K562 (cell line): ENCODE results near the gene DEDD. TPM values are rescaled to one million over a fixed set of nuclear protein-coding genes. Genes with fewer than 3 reads are reported as not detected.

Experiments used
- ATF7 ChIP-seq: fragments of 450-650 bp; IDR thresholded peaks from 2 replicates; pipeline ENCODE4 v1.7.1; 2014; ENCODE audit warnings: mild to moderate bottlenecking, moderate library complexity
- CUX1 ChIP-seq: fragments of 200-800 bp; sonication (Bioruptor generic); IDR thresholded peaks from 2 replicates; pipeline ENCODE4 v1.6.1; 2016; ENCODE audit warnings: missing genetic modification characterization, missing compliant biosample characterization
- E4F1 ChIP-seq: fragments of 250-450 bp; sonication (Bioruptor Pico); IDR thresholded peaks from 2 replicates; pipeline ENCODE4 v1.5.0; 2021; ENCODE audit warnings: mild to moderate bottlenecking, borderline replicate concordance
- ELF1 ChIP-seq: fragments of 200-800 bp; sonication (Bioruptor generic); IDR thresholded peaks from 2 replicates; pipeline ENCODE4 v1.6.1; 2016; ENCODE audit warnings: missing genetic modification characterization, missing compliant biosample characterization
- HBP1 ChIP-seq: fragments of 450-650 bp; formaldehyde crosslinking; IDR thresholded peaks from 2 replicates; pipeline ENCODE4 v1.4.0; 2022; ENCODE audit warnings: missing genetic modification characterization
- MAFG ChIP-seq: fragments of 450-650 bp; conservative IDR thresholded peaks from 2 replicates; pipeline ENCODE4 v1.6.1; 2016; ENCODE audit warnings: missing genetic modification characterization, missing compliant biosample characterization
- SMC3 ChIP-seq: conservative IDR thresholded peaks from 2 replicates; pipeline ENCODE4 v1.6.1; 2011; ENCODE audit warnings: low read depth, low read length, improper control_type of control experiment; ENCODE audit not compliant: insufficient read depth
- SP1 ChIP-seq: sonication (generic); formaldehyde crosslinking; IDR thresholded peaks from 2 replicates; pipeline ENCODE4 v1.8.1; 2022; ENCODE audit warnings: mild to moderate bottlenecking, missing genetic modification reagents
- TCF15 ChIP-seq: fragments of 250-450 bp; sonication (Bioruptor Pico); IDR thresholded peaks from 2 replicates; pipeline ENCODE4 v1.8.0; 2022; ENCODE audit warnings: moderate library complexity, mild to moderate bottlenecking, inconsistent platforms
- ZBTB33 ChIP-seq: sonication (generic); formaldehyde crosslinking; IDR thresholded peaks from 2 replicates; pipeline ENCODE4 v1.8.1; 2023; ENCODE audit warnings: mild to moderate bottlenecking, missing genetic modification reagents
- ZNF277 ChIP-seq: fragments of 250-450 bp; sonication (Bioruptor Pico); IDR thresholded peaks from 2 replicates; pipeline ENCODE4 v1.8.0; 2022; ENCODE audit warnings: inconsistent platforms, mild to moderate bottlenecking, moderate library complexity, borderline replicate concordance
- ZNF551 ChIP-seq: fragments of 250-450 bp; sonication (Bioruptor Pico); IDR thresholded peaks from 2 replicates; pipeline ENCODE4 v1.5.0; 2021; ENCODE audit warnings: mild to moderate bottlenecking, moderate library complexity
- ZSCAN29 ChIP-seq: fragments of 450-650 bp; IDR thresholded peaks from 2 replicates; pipeline ENCODE4 v1.6.1; 2017
- polyA plus RNA-seq, 8 experiments: library from polyadenylated mRNA; depleted of rRNA in 4 of 8; stranded (reverse) in 5 of 8; unstranded in 3 of 8; fragments of >200 nt; fragmentation: Nextera tagmentation in 2 of 8; fragmentation: Illumina TruSeq in 1 of 8; extraction: Ambion mirVana in 2 of 8; extraction: Trizol in 1 of 8; gene quantifications; 2 replicates each; pipeline versions ENCODE4 v1.2.1 to v1.2.3, GENCODE V29; 2011 to 2014; ENCODE audit warnings: inconsistent platforms in 1 of 8, missing spikeins in 1 of 8
- total RNA-seq, 7 experiments: library from RNA; depleted of rRNA in 6 of 7; stranded (reverse); fragments of >200 nt in 6 of 7; fragmentation: Illumina TruSeq in 2 of 7; extraction: Trizol in 2 of 7; gene quantifications; 2 replicates each; pipeline versions ENCODE4 v1.2.1 to v1.2.3, GENCODE V29; 2011 to 2021; ENCODE audit warnings: low replicate concordance in 1 of 7

The DEDD gene
- total and polyA plus RNA-seq, 9 of the 15 experiments (the other 6 are each of a cell fraction or from before 2014, with no cell fraction given), result 11.6 to 41.0 (median 16.8) TPM

- peak; percentile 62 for TF ChIP-seq ZBTB33 (CRISPR knock-in tag)
- TF ChIP-seq MAFG, result no peak
- peak; percentile 82; the same call in 1 of the 2 replicates for TF ChIP-seq ATF7
- TF ChIP-seq E4F1, result peak; percentile 68; the same call in 1 of the 2 replicates
- TF ChIP-seq HBP1 (CRISPR knock-in tag), result no peak
- TF ChIP-seq TCF15, result no peak
- no peak for TF ChIP-seq ZNF551 (CRISPR knock-in tag)
- peak; percentile 72; the same call in 1 of the 2 replicates for TF ChIP-seq ZSCAN29
- peak; percentile 51; the same call in 1 of the 2 replicates for TF ChIP-seq SP1
- peak; percentile 64; the same call in 1 of the 2 replicates for TF ChIP-seq CUX1 (CRISPR knock-in tag)
- peak; percentile 96 for TF ChIP-seq ELF1 (tag)
- TF ChIP-seq SMC3, result no peak
- no peak for TF ChIP-seq ZNF277 (CRISPR knock-in tag)
Measured at GRCh38 chr1:161132410-161133219, at the start of gene DEDD (continued).
